Prostate gland (tissue), 2 donors: ENCODE measurements around the gene ZNF627.
"Not testable (repeated sequence)": the region's sequence is repeated elsewhere in the genome, so short reads cannot be mapped to it uniquely, and the experiment has no call there.

Experiments used
- CTCF ChIP-seq, 4 experiments: fragments of 200-600 bp in 2 of 4; fragments of 450-650 bp in 2 of 4; sonication (generic) in 2 of 4; IDR thresholded peaks; 1 replicate in 3 of 4; 2 replicates in 1 of 4; pipeline ENCODE4 v1.5.1; 2016 to 2019; ENCODE audit warnings: antibody characterized with exemption in 4 of 4, mild to moderate bottlenecking in 2 of 4, moderate library complexity in 2 of 4
- POLR2A ChIP-seq: fragments of 450-650 bp; IDR thresholded peaks from one replicate; pipeline ENCODE4 v1.6.1; 2016; ENCODE audit warnings: antibody characterized with exemption, mild to moderate bottlenecking
- POLR2AphosphoS5 ChIP-seq: sonication (generic); formaldehyde crosslinking; IDR thresholded peaks from one replicate; pipeline ENCODE4 v1.6.1; 2017; ENCODE audit warnings: antibody characterized with exemption

- not testable (repeated sequence) for TF ChIP-seq POLR2AphosphoS5; POLR2A; CTCF (IDR thresholded peaks at IDR 0.05)
Measured at GRCh38 chr19:11599704-11600103, 2.4 kb downstream of the ZNF627 start.
